MCF 10A (cell line): ENCODE measurements around the gene RNF138. TPM values are rescaled to one million over a fixed set of nuclear protein-coding genes. Genes with fewer than 3 reads are reported as not detected.

Experiments used
- BruUV-seq: library from RNA; stranded (reverse); fragments of 400-500 nt; replicated peaks from 2 replicates; lab custom pipeline; 2021; lab: Mats Ljungman, UMichigan
- CTCF ChIA-PET: fragments of 300-600 bp; sonication (Branson Sonifier 250); formaldehyde crosslinking; extraction: SDS; loops from one replicate; lab custom pipeline; 2021; ENCODE audit warnings: antibody characterized with exemption, inconsistent platforms; lab: Yijun Ruan, JAX
- POLR2A ChIA-PET: fragments of 300-600, 350-650 bp; sonication (Branson Sonifier 250); formaldehyde crosslinking; extraction: SDS; loops from one replicate; lab custom pipeline; 2020; ENCODE audit warnings: antibody characterized with exemption, inconsistent platforms; lab: Yijun Ruan, JAX
- DNase-seq: peaks from one replicate; pipeline ENCODE4 v3.0.0-alpha.2; 2018; ENCODE audit not compliant: unreplicated experiment
- H3K27ac Mint-ChIP-seq: one replicate; pipeline ENCODE4 v1.8.0; 2022; ENCODE audit warnings: mild to moderate bottlenecking, low read depth, mixed read lengths; ENCODE audit not compliant: unreplicated experiment
- H3K27me3 Mint-ChIP-seq: one replicate; pipeline ENCODE4 v1.8.0; 2022; ENCODE audit warnings: mixed read lengths; ENCODE audit not compliant: insufficient read depth, unreplicated experiment
- H3K36me3 Mint-ChIP-seq: one replicate; pipeline ENCODE4 v1.8.0; 2022; ENCODE audit warnings: mild to moderate bottlenecking, moderate library complexity, mixed read lengths; ENCODE audit not compliant: insufficient read depth, unreplicated experiment
- H3K4me1 Mint-ChIP-seq: one replicate; pipeline ENCODE4 v1.8.0; 2022; ENCODE audit warnings: mixed read lengths; ENCODE audit not compliant: insufficient read depth, unreplicated experiment
- H3K4me3 Mint-ChIP-seq: one replicate; pipeline ENCODE4 v1.8.0; 2022; ENCODE audit warnings: mild to moderate bottlenecking, moderate library complexity, mixed read lengths; ENCODE audit not compliant: unreplicated experiment
- H3K9me3 Mint-ChIP-seq: one replicate; pipeline ENCODE4 v1.8.0; 2022; ENCODE audit warnings: mixed read lengths; ENCODE audit not compliant: unreplicated experiment
- intact Hi-C: fragments of 100-400 bp; cut with micrococcal nuclease; formaldehyde crosslinking; loops from 2 replicates; pipeline ENCODE4 v1.14.1; 2022
- total RNA-seq: library from RNA; stranded (reverse); gene quantifications from 2 replicates; pipeline ENCODE4 v1.2.3, GENCODE V29; 2022
- TF ChIP-seq, protein P1 (sequence below): fragments of 200-600 bp; IDR thresholded peaks from one replicate; pipeline ENCODE4 v1.8.0; 2022; ENCODE audit warnings: antibody characterized with exemption, mild to moderate bottlenecking; ENCODE audit not compliant: unreplicated experiment

RNF138 gene
- total RNA-seq, 1 experiment from 2014 or later, result 64.5 TPM

DNA sequence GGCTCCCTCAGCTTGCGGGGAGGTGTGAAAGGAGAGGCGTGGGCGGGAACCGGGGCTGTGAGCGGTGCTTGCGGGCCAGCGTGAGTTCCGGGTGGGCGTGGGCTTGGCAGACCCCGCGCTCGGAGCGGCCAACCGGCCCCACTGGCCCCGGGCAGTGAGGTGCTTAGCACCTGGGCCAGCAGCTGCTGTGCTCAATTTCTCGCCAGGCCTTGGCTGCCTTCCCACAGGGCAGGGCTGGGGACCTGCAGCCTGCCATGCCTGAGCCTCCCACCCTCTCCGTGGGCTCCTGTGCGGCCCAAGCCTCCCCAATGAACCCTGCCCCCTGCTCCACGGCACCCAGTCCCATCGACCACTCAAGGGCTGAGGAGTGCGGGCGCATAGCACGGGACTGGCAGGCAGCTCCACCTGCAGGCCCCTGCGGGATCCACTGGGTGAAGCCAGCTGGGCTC, 48.2 kb downstream of the RNF138 start:
- CTCF ChIA-PET, result interaction anchor here (1.2 to 1.5 kb wide), 3 partner anchors 25 to 414 kb away, joined by 4 to 5 read pairs (median 5); no protein-coding TSS in a partner anchor
- POLR2A ChIA-PET, result interaction anchor here (0.9 kb wide), 1 partner anchor 121 kb away, joined by 3 read pairs; no protein-coding TSS in a partner anchor
- H3K27ac Mint-ChIP-seq, result no peak overlapping the region
- H3K4me3 Mint-ChIP-seq, result no peak overlapping the region
- H3K36me3 Mint-ChIP-seq, result peaks cover 8% of the 10 kb centered on the region
- H3K27me3 Mint-ChIP-seq, result no peaks in the 10 kb centered on the region
- no TSS peak for BruUV-seq
- TF ChIP-seq, protein P1, sequence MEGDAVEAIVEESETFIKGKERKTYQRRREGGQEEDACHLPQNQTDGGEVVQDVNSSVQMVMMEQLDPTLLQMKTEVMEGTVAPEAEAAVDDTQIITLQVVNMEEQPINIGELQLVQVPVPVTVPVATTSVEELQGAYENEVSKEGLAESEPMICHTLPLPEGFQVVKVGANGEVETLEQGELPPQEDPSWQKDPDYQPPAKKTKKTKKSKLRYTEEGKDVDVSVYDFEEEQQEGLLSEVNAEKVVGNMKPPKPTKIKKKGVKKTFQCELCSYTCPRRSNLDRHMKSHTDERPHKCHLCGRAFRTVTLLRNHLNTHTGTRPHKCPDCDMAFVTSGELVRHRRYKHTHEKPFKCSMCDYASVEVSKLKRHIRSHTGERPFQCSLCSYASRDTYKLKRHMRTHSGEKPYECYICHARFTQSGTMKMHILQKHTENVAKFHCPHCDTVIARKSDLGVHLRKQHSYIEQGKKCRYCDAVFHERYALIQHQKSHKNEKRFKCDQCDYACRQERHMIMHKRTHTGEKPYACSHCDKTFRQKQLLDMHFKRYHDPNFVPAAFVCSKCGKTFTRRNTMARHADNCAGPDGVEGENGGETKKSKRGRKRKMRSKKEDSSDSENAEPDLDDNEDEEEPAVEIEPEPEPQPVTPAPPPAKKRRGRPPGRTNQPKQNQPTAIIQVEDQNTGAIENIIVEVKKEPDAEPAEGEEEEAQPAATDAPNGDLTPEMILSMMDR, result no peak
- intact Hi-C loops, result no loop called here
- no peaks in the 10 kb centered on the region for H3K4me1 Mint-ChIP-seq
- no peaks in the 10 kb centered on the region for H3K9me3 Mint-ChIP-seq
- DNase-seq, result no peak

DNA sequence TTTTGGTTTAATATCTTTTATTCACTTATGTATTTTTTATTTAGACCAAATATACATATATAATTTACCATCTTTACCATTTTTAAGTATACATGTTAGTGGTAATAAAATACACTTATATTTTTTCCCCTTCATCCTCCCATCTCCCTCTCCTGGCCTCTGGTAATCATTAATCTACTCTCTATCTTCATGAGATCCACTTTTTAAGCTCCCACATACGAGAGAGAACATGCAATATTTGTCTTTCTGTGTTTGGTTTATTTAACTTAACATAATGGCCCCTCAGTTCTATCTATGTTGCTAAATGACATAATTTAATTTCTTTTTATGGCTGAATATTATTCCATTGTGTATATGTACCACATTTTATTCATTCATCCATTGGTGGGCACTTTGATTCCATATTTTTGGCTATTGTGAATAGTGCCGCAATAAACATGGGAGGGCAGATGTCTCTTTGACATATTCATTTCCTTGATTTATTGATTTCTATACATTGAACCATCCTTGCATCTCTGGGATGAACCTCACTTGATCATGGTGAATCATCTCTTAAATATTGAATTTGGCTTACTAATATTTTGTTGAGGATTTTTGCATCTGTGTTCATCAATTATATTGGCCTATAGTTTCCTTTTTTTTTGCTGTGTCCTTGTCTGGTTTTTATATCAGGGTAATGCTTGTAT, 56.7 kb downstream of the RNF138 start:
- BruUV-seq, result no TSS peak
- H3K27ac Mint-ChIP-seq, result no peak overlapping the region
- CTCF ChIA-PET, result interaction anchor here (0.6 to 1.2 kb wide), 3 partner anchors 14 to 403 kb away, joined by 3 to 4 read pairs (median 3); no protein-coding TSS in a partner anchor
- DNase-seq, result no peak
- intact Hi-C loops, result no loop called here
- H3K9me3 Mint-ChIP-seq, result peaks cover 11% of the 10 kb centered on the region
- no peaks in the 10 kb centered on the region for H3K4me1 Mint-ChIP-seq
- POLR2A ChIA-PET, result interaction anchor here (0.6 to 0.7 kb wide), 2 partner anchors 12 to 380 kb away, joined by 3 read pairs; no protein-coding TSS in a partner anchor
- TF ChIP-seq, protein P1, result no peak
- H3K4me3 Mint-ChIP-seq, result no peak overlapping the region
- no peaks in the 10 kb centered on the region for H3K36me3 Mint-ChIP-seq
- no peaks in the 10 kb centered on the region for H3K27me3 Mint-ChIP-seq

DNA sequence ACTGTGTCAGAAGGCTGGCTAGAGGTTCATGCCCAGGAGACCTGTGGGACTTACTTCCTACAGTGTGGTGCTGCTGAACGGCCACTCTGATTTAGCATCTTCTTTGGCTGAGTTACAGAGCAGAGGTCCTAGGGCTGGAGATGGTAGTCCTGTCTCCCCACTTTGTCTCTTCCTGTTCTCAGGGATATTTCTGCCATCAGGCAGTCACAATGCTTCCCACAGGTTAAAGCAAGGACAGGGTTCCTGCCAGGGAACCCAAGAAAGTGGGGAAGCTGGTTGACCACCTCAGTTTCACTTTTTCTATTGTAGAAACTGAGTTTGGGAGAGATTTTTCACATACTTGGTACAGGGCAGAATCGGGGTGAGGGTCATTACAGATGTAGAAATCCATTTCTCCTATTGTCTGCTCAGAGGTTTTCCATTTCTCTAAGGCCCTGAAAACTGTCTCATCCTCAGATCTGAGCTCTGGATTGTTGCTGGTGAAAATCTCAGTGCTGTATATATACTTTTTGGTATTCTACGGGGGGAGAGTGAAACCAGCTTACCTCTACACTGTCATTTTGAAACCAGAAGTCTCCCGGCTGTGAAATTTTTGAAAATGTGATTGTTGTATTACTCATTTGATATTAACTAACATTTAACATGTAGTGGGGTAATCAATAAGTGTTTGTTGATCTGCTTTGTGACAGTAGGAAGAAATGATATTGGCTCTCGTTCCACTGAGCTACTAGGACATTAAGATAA, 61.2 kb downstream of the RNF138 start:
- no peak overlapping the region for H3K27ac Mint-ChIP-seq

More for the DNA sequence above, 61.2 kb downstream of the RNF138 start:
- no peaks in the 10 kb centered on the region for H3K36me3 Mint-ChIP-seq
- TF ChIP-seq, protein P1, result no peak
- peaks cover 11% of the 10 kb centered on the region for H3K9me3 Mint-ChIP-seq
- no peaks in the 10 kb centered on the region for H3K27me3 Mint-ChIP-seq
- POLR2A ChIA-PET, result interaction anchor here (0.7 kb wide), 1 partner anchor 405 kb away, joined by 3 read pairs; no protein-coding TSS in a partner anchor
- intact Hi-C loops, result loop anchor here (10.0 kb wide), 1 partner anchor 512 kb away; no protein-coding TSS in a partner anchor
- H3K4me1 Mint-ChIP-seq, result peaks cover 3% of the 10 kb centered on the region
- no peak for DNase-seq
- no TSS peak for BruUV-seq
- CTCF ChIA-PET, result interaction anchor here (0.6 to 10.9 kb wide), 7 partner anchors 10 to 562 kb away, joined by 3 to 207 read pairs (median 4); partner anchors contain the start of gene GAREM1
- H3K4me3 Mint-ChIP-seq, result no peak overlapping the region
